Kidney glomerular epithelial cell (primary cell): ENCODE data around the gene EMCN.
A peak's percentile ranks its signal among the peaks of the same experiment; 100 is the strongest.
"Not testable (repeated sequence)": the region's sequence is repeated elsewhere in the genome, so short reads cannot be mapped to it uniquely, and the experiment has no call there.

Experiments used
- DNase-seq: peaks from one replicate; lab custom pipeline; 2025; lab: John Stamatoyannopoulos, UW

The EMCN gene

DNA sequence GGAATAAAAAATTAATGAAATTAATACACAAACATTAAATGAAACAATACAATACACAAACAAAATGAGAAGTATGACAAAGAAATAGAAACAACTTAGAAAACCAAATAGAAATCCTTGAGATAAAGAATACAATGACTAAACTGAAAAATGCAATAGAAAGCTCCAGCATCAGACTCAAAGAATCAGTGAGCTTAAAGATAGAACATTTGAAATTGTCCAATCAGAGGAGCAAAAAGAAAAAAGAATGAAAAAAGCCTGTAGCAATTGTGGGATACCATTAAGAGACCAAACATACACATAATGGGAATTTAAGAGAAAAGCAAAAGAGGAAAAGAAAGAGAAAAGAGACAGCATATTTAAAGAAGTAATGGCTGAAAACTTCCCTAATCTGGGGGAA is 25.7 kb downstream of the EMCN start:
- no peak for DNase-seq

DNA sequence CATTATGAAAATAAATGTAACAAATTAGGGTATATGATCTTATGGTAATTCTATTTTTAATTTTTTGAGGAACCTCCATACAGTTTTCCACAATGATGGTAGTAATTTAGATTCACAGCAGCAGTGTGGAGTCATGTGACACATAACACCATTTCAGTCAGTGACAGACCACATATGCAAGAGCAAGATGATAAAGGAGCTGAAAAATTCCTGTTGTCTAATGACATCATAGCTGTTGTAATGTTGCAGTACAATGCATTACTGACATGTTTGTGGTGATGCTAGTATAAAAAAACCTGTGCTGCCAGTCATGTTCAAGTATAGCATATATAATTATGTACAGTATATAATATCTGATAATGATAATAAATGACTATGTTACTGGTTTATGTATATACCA is 28.5 kb downstream of the EMCN start:
- no peak for DNase-seq

DNA sequence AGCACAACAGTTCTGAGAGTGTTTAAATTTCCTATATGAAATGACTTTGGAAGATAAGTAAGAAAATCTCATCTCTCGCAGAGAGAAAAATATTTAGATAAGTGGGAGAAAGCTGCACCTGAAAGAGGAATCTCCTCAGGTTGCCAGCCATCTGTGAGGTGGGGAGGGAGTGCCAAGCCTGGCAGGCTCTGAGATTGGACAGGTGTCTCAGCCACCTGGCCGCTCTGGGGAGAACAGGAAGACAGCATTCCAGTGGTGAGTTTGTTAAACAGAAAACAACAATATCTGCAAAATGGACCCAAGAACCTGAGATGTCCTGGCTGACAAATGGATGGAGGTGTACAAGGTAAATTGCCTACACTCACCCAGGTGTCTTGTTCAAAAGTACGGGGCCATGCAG is 31.3 kb downstream of the EMCN start:
- DNase-seq, result no peak

- no peak for DNase-seq
These were observed 34.0 kb downstream of the EMCN start for GRCh38 chr4:100483796-100484195.

GRCh38 chr4:100479971-100480370 is 37.9 kb downstream of the EMCN start:
- DNase-seq, result no peak

DNA sequence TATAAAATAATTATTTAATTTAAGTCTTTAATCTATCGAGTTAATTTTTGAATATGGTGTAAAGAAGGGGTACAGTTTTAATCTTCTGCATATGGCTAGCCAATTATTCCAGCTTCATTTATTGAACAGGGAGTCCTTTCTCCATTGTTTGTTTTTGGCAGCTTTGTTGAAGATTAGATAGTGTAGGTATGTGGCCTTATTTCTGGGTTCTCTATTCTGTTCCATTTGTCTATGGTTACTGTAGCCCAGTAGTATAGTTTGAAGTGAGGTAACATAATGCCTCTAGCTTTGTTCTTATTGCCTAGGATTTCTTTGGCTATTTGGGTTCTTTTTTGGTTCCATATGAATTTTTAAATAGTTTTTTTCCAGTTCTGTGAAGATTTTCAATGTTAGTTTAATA is 48.3 kb downstream of the EMCN start:
- DNase-seq, result no peak

GRCh38 chr4:100466501-100466900 is 51.3 kb downstream of the EMCN start:
- DNase-seq, result no peak

DNA sequence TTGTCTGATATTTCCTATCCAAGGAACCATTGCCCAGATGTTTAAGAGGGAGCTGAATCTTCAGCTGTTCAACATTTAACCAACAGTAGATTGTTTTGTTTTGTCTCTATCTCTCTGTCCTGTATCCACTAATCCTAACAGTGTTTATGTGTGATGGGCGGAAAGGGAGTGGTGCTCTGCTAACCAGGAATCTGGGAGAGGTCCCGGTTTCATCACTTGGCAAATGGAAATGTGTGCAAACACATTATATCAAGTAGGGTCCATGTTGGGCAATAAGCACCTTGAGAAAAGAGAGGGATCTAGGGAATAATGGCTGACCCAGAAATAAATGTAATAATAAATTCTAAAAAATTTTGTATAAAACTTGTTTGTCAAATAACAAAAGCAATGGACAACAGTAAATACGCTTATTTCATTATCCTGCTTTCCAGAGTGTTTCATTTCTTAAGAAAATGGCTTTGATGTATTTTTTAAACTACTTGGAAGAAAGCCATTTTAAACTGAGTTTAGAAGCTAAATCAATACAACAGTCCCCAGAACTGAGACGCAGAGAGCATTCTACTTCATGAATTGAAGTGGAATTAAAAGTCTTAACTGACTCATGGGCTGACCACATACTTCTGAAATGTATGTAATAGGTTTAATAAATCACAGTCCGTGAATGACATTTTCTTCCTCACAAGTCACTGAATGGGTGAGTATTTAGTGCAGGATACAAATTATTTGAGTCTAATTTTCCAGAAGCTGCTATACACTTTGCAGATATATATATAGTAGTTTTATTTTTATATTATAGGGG is 55.8 kb downstream of the EMCN start:
- no peak for DNase-seq

- DNase-seq, result no peak
These were observed 67.4 kb downstream of the EMCN start for GRCh38 chr4:100450449-100450848.

- no peak for DNase-seq
These were observed 86.4 kb downstream of the EMCN start for GRCh38 chr4:100431416-100431815.

- DNase-seq, result no peak
These were observed 87.4 kb downstream of the EMCN start for GRCh38 chr4:100430451-100430850.

DNA sequence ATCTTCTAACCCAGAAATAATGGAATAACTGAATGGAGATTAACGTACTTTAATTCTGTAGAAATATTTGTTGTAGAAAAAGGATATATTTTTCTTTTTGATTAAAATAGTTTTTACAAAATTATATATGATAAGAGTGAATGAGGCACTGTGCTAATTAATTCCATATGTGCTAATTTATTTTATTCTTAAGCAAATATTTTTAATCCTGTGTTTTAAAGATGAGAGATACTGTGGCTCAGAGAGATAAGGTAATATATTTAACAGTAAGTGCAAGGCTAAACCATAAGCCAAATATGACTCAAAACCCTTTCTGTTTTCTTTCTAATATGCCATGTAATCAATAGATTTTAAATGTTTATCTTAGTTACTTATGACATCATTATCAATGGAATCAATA is 88.2 kb downstream of the EMCN start:
- DNase-seq, result no peak

DNA sequence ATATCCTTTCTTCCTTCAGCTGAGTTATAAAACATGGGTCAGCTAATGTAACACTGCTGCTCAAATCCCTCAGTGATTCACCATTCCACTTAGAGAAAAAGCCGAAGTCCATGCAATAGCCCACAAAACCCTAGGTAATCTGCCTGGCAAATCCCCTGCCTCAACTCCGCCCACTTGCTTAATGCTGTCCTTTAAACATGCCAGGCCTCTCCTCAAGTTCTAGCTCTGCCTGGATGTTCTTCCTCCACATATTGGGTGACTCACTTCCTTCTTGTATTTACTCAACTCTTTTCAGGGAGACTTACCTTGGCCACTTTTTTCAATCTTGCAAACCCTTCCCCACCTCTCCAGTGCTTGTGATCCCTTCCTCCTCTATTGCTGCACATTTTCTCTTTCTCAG is 89.8 kb downstream of the EMCN start:
- peak; percentile 7 for DNase-seq

DNA sequence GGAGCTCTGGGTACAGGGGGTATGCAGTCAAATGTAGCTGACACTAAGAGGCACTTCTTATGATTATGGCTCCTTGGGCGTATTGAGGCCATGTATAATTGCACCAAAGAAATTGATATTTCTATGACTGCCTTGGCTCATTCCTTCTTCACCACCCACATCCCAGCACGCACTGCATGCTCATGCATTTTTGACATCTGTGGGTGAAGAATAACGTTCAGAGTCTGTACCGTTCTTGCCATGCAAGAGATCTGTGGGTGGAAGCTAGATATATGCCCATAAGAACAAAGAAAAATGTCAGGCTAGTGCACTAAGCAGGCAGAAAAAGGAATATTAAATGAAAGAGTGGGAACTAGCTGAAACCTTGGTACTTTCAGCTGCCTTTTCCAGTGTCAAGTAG is 93.4 kb downstream of the EMCN start:
- DNase-seq, result no peak

- no peak for DNase-seq
These were observed 94.9 kb downstream of the EMCN start for GRCh38 chr4:100422894-100423293.

DNA sequence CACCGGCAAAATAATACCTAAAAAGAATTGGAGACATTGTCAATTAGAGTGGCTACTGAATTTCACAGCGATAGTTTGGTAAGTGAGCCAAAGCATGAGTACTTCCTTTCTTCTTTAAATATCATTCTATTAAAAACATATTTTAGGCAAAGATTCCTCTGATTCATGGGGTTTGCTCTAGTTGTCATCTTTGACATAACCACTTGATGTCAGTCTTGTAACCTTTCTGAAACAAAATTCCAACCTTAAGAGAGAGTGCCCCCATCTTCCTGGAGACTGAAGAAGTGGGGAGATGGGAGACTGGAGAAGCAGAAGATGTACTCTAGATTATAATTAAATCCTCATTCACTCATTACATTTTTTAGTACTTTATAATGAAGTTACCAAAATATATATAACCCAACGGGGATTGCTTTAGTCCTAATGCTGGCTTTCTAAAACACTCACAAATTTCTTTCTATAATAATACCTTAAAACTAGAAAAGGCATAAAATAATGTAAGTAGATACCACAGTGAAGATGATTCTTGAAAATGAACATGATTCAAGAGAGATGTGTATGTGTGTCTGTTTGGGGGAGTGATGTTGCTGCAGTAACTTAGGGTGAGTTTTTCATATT is 96.4 kb downstream of the EMCN start:
- peak; percentile 20 for DNase-seq

DNA sequence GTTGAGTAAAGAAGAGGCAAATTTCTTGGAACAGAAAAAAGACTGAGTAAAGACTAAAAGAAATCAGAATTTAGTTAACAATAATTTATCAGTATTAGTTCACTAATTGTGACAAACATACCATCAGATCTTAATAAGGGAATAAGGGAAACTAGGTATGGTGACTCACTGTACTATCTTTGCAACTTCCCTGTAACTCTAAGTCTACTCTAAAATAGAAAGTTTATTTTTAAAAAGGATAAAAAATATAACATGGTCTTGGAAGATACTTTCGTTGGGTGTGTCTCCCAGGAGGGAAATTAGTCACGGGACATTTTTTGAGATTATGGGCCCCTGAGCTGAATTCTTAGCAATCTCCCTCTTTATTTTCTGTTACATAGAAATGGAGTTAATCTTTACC is 97.3 kb downstream of the EMCN start:
- DNase-seq, result no peak

DNA sequence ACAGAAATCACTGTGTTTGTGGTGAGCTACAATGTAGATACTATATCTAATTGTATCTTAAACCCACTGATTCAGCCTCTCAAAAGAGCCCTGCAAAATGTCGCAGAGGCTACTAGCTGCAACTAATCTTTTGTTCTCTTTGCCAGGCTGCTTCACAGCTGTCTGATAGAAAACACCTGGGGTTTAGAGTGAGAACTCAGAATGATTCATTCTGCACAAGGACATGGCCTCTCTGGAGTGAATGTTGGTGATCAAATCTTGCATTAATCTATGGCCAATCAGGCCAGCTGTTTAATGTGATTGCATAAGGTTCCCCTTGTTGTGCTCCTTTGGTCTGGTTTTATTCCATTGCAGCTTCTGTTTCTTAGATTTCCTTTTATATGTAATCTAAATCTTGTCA is 100.3 kb downstream of the EMCN start:
- DNase-seq, result no peak

DNA sequence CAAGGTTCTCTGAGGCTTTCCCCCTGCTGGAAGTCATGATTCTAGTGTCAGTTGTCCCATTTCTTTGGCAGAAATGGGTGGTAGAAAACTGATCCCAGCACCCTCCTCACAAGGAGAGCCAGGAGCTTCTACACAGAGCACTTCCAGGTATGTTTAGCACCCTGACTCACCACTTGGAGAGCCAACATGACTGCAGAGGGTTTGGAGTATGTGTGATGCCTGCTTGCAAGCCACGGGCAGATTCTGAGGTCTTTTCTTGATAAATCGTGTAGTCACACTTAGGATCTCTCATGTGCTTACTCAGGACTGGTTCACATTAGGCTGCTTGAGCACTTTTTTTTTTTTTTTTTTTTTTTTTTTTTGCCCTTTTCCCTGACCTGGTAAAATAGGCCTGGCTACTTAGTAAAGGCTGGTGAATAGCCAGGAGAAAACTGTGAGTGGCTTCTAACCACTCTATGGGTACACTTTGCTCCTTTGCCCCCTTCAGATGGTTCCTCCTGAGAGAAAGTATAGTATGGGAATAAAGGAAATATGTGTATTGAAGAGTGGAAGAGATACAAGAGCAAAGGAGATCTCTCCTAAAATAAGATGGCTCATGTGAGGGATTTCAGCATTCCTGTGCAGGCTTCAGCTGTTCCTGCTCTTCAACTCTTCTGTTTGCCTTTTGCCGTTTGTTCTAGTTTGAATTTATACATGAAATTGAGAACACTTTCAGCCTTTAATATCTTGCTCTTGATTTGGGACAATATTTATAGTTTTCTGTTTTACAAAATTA is 103.6 kb downstream of the EMCN start:
- DNase-seq, result no peak

DNA sequence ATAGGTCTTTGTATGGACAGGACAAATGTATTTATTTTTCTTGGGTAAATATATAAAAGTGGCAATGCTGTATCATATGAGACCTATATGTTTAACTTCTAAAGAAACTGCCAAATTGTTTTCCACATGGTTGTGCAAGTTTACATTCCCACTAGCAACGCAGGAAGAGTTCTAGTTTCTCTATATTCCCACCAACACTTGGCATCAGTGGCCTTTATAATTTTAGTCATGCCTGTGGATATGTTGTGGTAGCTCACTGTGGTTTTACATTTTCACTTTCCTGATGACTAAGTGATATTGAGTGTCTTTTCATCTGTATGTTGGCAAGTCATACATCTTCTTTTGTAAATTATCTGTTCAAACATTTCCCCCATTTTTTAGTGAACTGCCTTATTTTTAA is 126.0 kb downstream of the EMCN start:
- DNase-seq, result no peak

- no peak for DNase-seq
These were observed 126.7 kb downstream of the EMCN start for GRCh38 chr4:100391086-100391485.

- DNase-seq, result no peak
These were observed 131.6 kb downstream of the EMCN start for GRCh38 chr4:100386270-100386669.

- not testable (repeated sequence) for DNase-seq
These were observed 137.4 kb downstream of the EMCN start for GRCh38 chr4:100380401-100380800.
